Measurements from ENCODE around the gene HESX1.

The HESX1 gene

DNA sequence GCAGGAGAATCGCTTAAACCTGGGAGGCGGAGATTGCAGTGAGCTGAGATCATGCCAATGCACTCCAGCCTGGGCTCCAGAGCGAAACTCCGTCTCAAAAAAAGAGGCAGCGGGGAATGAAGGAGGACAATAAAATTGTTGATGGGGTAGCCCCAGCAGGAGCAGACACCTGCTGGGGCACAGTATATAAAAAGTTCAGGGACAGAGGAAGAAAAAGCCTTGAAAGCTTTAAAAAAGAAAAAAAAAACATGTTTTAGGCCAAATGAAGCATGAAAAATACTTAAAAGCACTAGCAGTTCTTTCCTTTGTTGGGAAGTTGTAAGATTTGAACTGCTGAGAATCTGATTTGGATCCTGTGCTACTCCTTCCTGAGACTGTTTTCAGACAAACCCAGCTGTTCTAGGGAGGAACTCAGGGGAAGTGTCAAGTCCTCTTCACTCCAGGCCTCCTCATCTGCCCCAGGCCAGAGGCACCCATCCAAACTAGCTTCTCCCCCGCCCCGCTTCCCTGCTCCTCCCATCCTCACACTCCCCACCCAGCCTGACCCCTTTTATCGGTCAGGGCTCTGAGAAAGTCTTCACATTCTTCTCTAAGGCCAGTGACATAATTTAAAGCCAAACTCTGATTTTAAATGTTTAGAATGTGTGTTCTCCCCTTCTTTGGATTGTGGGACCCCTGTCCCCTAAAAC lies 39.6 kb downstream of the HESX1 start:
- Histone ChIP-seq H3K27ac (ENCODE audit: low read depth, low read length) (no peak overlapping the region), H3K9me3 (ENCODE audit: control insufficient read depth in 1 of 2, low read length in 2 of 2) (no peaks in the 10 kb centered on the region), H3K4me3 (ENCODE audit: low read depth in 1 of 2, low read length in 2 of 2) (no peak overlapping the region), H3K36me3 (ENCODE audit: control insufficient read depth in 1 of 2, insufficient read depth in 2 of 2, low read length in 2 of 2) (no peaks in the 10 kb centered on the region), H3K27me3 (ENCODE audit: control insufficient read depth in 1 of 2, insufficient read depth in 2 of 2, low read length in 2 of 2) (peaks cover 19 to 31% of the 10 kb centered on the region in 2 donors), H3K9ac (ENCODE audit: low read depth in 1 of 2, low read length in 2 of 2) (no peak overlapping the region), H3K4me1 (ENCODE audit: control insufficient read depth in 1 of 2, insufficient read depth in 2 of 2, low read length in 2 of 2) (peaks cover 12 to 13% of the 10 kb centered on the region in 2 donors)

DNA sequence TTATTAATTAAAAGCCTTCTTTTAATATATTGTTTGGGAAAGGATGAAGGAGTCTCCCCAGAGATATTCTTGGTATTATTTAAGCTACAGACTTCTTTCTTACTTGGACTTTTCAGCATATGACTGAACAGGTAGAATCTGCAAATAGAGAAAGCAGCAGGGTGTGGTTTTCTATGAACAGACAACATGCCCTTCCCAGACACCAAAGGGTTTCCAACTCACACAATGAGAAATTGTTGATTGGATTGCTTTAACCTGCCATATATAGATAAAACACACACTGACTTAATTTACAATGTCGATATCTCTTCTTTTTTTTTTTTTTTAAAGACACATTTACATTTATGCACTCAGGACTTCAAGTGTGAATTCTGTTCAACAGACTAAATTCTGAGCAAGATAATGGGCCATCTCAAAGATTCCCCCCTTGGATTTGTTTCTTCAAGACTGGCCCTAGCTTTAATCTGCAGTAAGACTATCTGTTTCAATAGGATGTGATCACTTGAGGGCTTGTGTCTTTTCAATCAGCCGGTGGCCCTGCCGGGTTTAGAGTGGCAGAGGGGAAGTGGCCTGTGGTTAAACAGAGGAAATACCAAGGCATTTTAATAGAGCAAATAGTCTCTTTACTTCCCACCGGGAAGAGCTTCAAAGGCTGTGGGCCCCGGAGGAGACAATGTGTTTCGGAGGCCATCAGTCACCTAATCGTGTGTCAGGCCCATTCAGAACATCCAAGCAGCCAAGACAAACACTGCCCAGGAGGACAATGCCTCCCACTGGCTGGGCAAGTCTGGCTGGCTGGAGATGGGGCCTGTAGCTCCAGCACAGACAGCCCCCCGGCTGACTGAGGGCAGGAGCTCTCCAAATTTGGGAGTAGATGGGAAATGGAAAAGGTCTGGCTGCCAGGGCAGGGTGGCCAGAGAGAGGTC lies 40.7 kb downstream of the HESX1 start:
- Histone ChIP-seq H3K4me3 (ENCODE audit: low read depth in 1 of 2, low read length in 2 of 2) (no peak overlapping the region), H3K27ac (ENCODE audit: low read depth, low read length) (no peak overlapping the region), H3K9ac (ENCODE audit: low read depth in 1 of 2, low read length in 2 of 2) (no peak overlapping the region), H3K36me3 (ENCODE audit: control insufficient read depth in 1 of 2, insufficient read depth in 2 of 2, low read length in 2 of 2) (no peaks in the 10 kb centered on the region), H3K27me3 (ENCODE audit: control insufficient read depth in 1 of 2, insufficient read depth in 2 of 2, low read length in 2 of 2) (peaks cover 15 to 25% of the 10 kb centered on the region in 2 donors), H3K9me3 (ENCODE audit: control insufficient read depth in 1 of 2, low read length in 2 of 2) (no peaks in the 10 kb centered on the region), H3K4me1 (ENCODE audit: control insufficient read depth in 1 of 2, insufficient read depth in 2 of 2, low read length in 2 of 2) (peaks cover 3 to 7% of the 10 kb centered on the region in 2 donors)

DNA sequence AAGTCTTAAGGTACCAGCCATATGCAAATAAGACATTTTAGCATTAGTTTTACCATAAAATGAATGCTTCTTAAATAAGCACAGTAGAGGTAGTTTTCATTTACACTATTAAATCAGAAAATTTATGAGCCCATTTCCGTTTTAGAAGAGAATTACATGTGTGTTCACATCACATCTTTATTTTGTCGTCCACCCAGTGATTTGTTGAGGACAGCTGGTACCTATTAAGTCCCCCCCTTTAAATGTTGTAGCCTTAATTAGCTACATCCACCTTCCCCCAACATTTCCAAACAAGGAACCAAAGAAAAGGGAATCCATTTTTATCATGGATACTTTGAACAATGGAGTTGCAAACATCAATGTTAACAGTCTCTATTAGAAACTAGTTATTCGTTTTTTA lies 41.5 kb downstream of the HESX1 start:
- no peak overlapping the region for H3K9ac ChIP-seq (ENCODE audit: low read depth in 1 of 2, low read length in 2 of 2)

DNA sequence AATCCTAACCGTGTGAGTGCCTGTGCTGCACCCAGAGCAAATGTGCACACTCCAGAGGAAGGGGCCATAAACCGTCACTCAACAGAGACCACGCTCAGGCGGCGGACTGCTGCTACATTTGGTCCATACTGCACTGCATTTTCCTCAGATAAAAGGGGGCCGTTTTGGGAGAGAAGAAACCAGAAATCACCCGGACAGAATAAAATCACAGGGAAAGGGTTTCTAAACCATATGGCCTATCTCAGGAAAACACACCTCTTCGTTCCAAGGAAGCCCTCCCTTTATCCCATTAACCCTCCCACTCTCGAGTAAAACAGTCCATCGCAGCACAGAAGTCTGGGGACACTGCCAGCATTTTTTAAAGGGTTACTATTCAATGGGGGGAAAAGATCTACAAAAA lies 42.2 kb downstream of the HESX1 start:
- Histone ChIP-seq H3K27me3 (ENCODE audit: control insufficient read depth in 1 of 2, insufficient read depth in 2 of 2, low read length in 2 of 2) (peaks cover 3 to 12% of the 10 kb centered on the region in 2 donors), H3K9ac (ENCODE audit: low read depth in 1 of 2, low read length in 2 of 2) (no peak overlapping the region), H3K36me3 (ENCODE audit: control insufficient read depth in 1 of 2, insufficient read depth in 2 of 2, low read length in 2 of 2) (no peaks in the 10 kb centered on the region), H3K9me3 (ENCODE audit: control insufficient read depth in 1 of 2, low read length in 2 of 2) (no peaks in the 10 kb centered on the region), H3K4me3 (ENCODE audit: low read depth in 1 of 2, low read length in 2 of 2) (no peak overlapping the region), H3K27ac (ENCODE audit: low read depth, low read length) (no peak overlapping the region), H3K4me1 (ENCODE audit: control insufficient read depth in 1 of 2, insufficient read depth in 2 of 2, low read length in 2 of 2) (peaks cover 0 to 5% of the 10 kb centered on the region in 2 donors)

More for the DNA sequence above, 41.5 kb downstream of the HESX1 start:
- Histone ChIP-seq H3K36me3 (ENCODE audit: control insufficient read depth in 1 of 2, insufficient read depth in 2 of 2, low read length in 2 of 2) (no peaks in the 10 kb centered on the region), H3K27ac (ENCODE audit: low read depth, low read length) (no peak overlapping the region), H3K4me1 (ENCODE audit: control insufficient read depth in 1 of 2, insufficient read depth in 2 of 2, low read length in 2 of 2) (peaks cover 0 to 5% of the 10 kb centered on the region in 2 donors), H3K4me3 (ENCODE audit: low read depth in 1 of 2, low read length in 2 of 2) (no peak overlapping the region), H3K9me3 (ENCODE audit: control insufficient read depth in 1 of 2, low read length in 2 of 2) (no peaks in the 10 kb centered on the region), H3K27me3 (ENCODE audit: control insufficient read depth in 1 of 2, insufficient read depth in 2 of 2, low read length in 2 of 2) (peaks cover 11 to 20% of the 10 kb centered on the region in 2 donors)

DNA sequence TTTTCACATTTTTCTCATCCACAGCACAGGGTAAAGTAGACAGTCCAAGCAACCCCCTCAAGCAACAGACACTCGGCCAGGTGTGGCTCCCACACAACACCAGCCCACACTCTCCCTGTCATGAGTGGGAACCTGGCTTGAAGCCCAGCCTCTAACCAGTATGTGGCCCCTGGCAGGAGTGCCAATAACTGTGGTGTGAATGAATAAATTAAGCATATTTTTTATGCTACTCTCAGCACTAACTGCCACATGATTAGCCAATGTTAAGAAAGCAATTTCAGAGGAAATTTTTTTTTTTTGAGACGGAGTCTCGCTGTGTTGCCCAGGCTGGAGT lies 44.5 kb downstream of the HESX1 start:
- H3K27me3 ChIP-seq (ENCODE audit: control insufficient read depth in 1 of 2, insufficient read depth in 2 of 2, low read length in 2 of 2) = no peaks in the 10 kb centered on the region
- H3K9ac ChIP-seq (ENCODE audit: low read depth in 1 of 2, low read length in 2 of 2) = no peak overlapping the region
- no peaks in the 10 kb centered on the region for H3K36me3 ChIP-seq (ENCODE audit: control insufficient read depth in 1 of 2, insufficient read depth in 2 of 2, low read length in 2 of 2)
- H3K27ac ChIP-seq (ENCODE audit: low read depth, low read length) = no peak overlapping the region
- H3K4me1 ChIP-seq (ENCODE audit: control insufficient read depth in 1 of 2, insufficient read depth in 2 of 2, low read length in 2 of 2) = peaks cover 0 to 5% of the 10 kb centered on the region in 2 donors
- no peak overlapping the region for H3K4me3 ChIP-seq (ENCODE audit: low read depth in 1 of 2, low read length in 2 of 2)
- no peaks in the 10 kb centered on the region for H3K9me3 ChIP-seq (ENCODE audit: control insufficient read depth in 1 of 2, low read length in 2 of 2)

DNA sequence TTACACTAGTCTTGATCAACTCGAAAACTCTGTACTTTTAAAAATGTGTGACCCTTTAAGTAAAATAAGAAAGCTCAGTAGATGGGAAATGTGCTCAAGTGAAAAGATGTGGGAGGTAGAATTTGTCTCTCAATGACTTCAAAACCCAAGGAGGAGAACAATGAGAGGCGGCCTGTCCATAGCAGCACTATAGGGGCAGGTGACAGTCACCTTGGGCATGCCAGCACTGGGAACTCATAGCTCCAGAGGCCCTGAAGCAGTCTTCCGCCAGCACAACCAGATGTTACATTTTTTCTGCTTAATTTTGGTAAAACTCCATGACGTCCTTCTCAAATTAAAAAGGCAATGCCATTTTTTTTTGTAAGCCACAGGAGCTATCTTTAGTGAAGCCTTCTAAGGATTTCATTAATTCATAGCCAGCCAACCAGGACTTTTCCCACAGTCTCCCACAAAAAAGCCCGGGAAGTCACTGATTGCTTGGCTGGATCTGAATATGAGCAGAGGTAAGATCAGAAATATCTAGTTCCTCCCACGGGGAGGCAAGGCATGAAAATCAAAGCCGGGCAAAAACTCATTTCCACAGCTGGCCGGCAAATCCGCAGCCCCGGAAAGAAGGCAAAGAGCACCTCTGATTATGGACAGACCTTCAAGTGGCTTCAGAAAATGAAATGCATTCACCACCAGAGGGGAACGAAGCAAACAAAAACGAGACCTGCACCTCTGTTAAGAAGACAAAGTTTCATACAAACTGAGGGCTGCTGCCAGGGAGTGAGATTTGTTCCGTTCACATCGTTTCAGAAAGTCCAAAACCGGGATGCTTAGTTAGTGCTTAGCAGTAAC lies 45.1 kb downstream of the HESX1 start:
- Histone ChIP-seq H3K4me3 (ENCODE audit: low read depth in 1 of 2, low read length in 2 of 2) (no peak overlapping the region), H3K27me3 (ENCODE audit: control insufficient read depth in 1 of 2, insufficient read depth in 2 of 2, low read length in 2 of 2) (no peaks in the 10 kb centered on the region), H3K9ac (ENCODE audit: low read depth in 1 of 2, low read length in 2 of 2) (no peak overlapping the region), H3K9me3 (ENCODE audit: control insufficient read depth in 1 of 2, low read length in 2 of 2) (no peaks in the 10 kb centered on the region), H3K27ac (ENCODE audit: low read depth, low read length) (no peak overlapping the region), H3K36me3 (ENCODE audit: control insufficient read depth in 1 of 2, insufficient read depth in 2 of 2, low read length in 2 of 2) (no peaks in the 10 kb centered on the region), H3K4me1 (ENCODE audit: control insufficient read depth in 1 of 2, insufficient read depth in 2 of 2, low read length in 2 of 2) (peaks cover 0 to 5% of the 10 kb centered on the region in 2 donors)

DNA sequence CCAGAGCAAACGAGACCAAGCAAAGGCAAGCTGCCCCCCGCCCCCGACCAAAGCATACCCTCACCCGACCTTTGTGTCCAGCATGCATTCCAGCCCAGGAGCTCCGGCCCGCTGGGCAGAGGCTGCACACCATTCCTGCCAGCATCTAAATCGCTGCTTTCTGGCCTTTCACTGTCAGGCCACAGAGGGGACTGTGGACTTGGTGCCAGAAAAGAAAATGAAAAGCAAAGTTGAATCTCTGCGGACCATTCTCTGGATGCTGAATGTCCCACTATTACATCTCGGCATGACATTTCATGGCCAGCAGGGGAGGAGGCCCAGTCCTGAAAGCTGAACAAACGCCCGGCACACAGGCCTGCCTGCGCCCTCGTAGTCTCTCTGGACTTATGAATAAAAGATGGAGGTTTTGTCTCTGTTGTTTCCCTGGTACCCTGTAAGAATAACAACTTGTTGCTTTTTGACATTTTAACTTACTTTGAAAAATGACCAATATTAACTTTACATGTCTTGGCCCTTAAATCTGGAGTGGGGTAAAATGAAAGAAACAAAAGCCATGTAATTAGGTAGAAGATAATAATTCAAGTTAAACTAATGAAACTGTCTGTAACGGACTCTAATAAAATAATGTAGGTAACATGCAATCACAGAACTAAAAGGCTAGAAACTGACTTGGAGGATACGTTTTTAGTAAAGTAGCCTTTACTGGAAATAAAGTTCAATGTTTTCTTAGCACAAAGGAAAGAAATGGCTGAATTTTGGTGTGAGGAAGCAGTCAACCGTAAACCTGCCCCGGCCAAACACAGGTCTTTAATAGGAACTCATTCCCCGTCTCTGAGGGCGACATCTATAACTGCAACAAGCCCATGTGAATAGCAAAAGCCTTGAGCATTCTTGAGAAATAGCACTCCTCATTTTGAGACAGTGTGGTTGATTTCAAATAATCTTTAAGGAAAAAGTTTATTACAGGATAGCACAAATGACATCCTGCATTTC lies 47.3 kb downstream of the HESX1 start:
- no peaks in the 10 kb centered on the region for H3K4me1 ChIP-seq (ENCODE audit: control insufficient read depth in 1 of 2, insufficient read depth in 2 of 2, low read length in 2 of 2)
- no peaks in the 10 kb centered on the region for H3K9me3 ChIP-seq (ENCODE audit: control insufficient read depth in 1 of 2, low read length in 2 of 2)
- peak overlapping the region; percentile 30 for H3K27ac ChIP-seq (ENCODE audit: low read depth, low read length)
- no peaks in the 10 kb centered on the region for H3K27me3 ChIP-seq (ENCODE audit: control insufficient read depth in 1 of 2, insufficient read depth in 2 of 2, low read length in 2 of 2)
- no peak overlapping the region for H3K4me3 ChIP-seq (ENCODE audit: low read depth in 1 of 2, low read length in 2 of 2)
- no peaks in the 10 kb centered on the region for H3K36me3 ChIP-seq (ENCODE audit: control insufficient read depth in 1 of 2, insufficient read depth in 2 of 2, low read length in 2 of 2)
- H3K9ac ChIP-seq (ENCODE audit: low read depth in 1 of 2, low read length in 2 of 2) = no peak overlapping the region

DNA sequence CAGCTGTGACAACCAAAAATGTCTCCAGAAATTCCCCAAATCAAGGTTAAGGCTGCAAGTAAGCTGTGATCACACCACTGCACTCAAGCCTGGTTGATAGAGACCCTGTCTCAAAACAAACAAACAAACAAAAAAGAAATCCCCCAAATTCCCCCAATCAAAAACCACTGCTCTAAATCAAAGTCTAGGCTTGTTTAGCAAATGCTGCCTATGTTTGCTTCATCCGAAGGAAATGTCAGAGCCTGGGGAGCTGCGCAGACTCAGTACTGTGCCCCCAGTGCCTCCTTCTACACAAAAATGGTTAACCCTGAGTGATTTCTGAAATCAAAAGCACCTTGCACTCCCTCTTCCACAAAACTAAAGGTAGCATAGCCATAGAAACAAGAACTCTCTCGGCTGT lies 48.0 kb downstream of the HESX1 start:
- H3K9me3 ChIP-seq (ENCODE audit: control insufficient read depth in 1 of 2, low read length in 2 of 2) = no peaks in the 10 kb centered on the region
- no peak overlapping the region for H3K4me3 ChIP-seq (ENCODE audit: low read depth in 1 of 2, low read length in 2 of 2)
- no peaks in the 10 kb centered on the region for H3K27me3 ChIP-seq (ENCODE audit: control insufficient read depth in 1 of 2, insufficient read depth in 2 of 2, low read length in 2 of 2)
- no peaks in the 10 kb centered on the region for H3K36me3 ChIP-seq (ENCODE audit: control insufficient read depth in 1 of 2, insufficient read depth in 2 of 2, low read length in 2 of 2)
- no peak overlapping the region for H3K27ac ChIP-seq (ENCODE audit: low read depth, low read length)
- H3K9ac ChIP-seq (ENCODE audit: low read depth in 1 of 2, low read length in 2 of 2) = no peak overlapping the region
- H3K4me1 ChIP-seq (ENCODE audit: control insufficient read depth in 1 of 2, insufficient read depth in 2 of 2, low read length in 2 of 2) = no peaks in the 10 kb centered on the region

DNA sequence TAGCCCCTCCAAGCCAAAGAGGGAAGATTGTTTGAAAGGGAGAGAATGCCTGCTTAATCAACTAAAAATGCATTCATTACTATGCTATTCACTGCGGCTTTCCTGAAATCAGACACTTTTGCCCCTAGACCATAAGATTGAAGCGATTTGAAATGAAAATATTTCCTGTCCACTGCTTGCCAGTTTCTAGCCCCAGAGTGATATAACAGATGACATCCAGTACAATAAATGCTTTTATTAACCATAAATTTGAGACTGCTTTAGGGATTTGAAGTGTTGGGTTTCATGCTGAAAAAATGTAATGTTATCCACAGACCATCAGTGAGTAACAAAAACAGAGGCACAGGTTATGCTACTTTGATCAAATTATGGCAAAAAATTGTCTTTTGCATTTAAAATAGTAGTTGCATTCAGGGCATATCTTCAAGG lies 48.7 kb downstream of the HESX1 start:
- no peaks in the 10 kb centered on the region for H3K9me3 ChIP-seq (ENCODE audit: control insufficient read depth in 1 of 2, low read length in 2 of 2)
- no peak overlapping the region for H3K4me3 ChIP-seq (ENCODE audit: low read depth in 1 of 2, low read length in 2 of 2)
- no peaks in the 10 kb centered on the region for H3K36me3 ChIP-seq (ENCODE audit: control insufficient read depth in 1 of 2, insufficient read depth in 2 of 2, low read length in 2 of 2)
- H3K27me3 ChIP-seq (ENCODE audit: control insufficient read depth in 1 of 2, insufficient read depth in 2 of 2, low read length in 2 of 2) = no peaks in the 10 kb centered on the region
- H3K4me1 ChIP-seq (ENCODE audit: control insufficient read depth in 1 of 2, insufficient read depth in 2 of 2, low read length in 2 of 2) = no peaks in the 10 kb centered on the region
- no peak overlapping the region for H3K9ac ChIP-seq (ENCODE audit: low read depth in 1 of 2, low read length in 2 of 2)
- H3K27ac ChIP-seq (ENCODE audit: low read depth, low read length) = no peak overlapping the region

Measured in duodenal mucosa (tissue), 2 donors.